ENCODE data around the gene RNF126.

- TF ChIP-seq SPI1 (IDR thresholded peaks at IDR 0.05; ENCODE audit: low read depth, low read length) (no peak), POLR2A (IDR thresholded peaks at IDR 0.05; ENCODE audit: low read depth, low read length) (no peak), POU2F2 (IDR thresholded peaks at IDR 0.05; ENCODE audit: low read depth, low read length) (no peak), POLR2AphosphoS5 (IDR thresholded peaks at IDR 0.05; ENCODE audit: low read depth, low read length) (no peak), PAX5 (IDR thresholded peaks at IDR 0.05; ENCODE audit: insufficient read depth, low read length, severe bottlenecking) (no peak), TAF1 (IDR thresholded peaks at IDR 0.05; ENCODE audit: low read depth, low read length) (no peak)
Measured at GRCh38 chr19:607301-608154, 55.5 kb downstream of the RNF126 start.
